Ecto neural progenitor cell (in vitro differentiated cells): ENCODE measurements around the gene CAMSAP1.

Experiments used
- DNase-seq: peaks from one replicate; pipeline ENCODE4 v3.0.0-alpha.2; 2018; ENCODE audit warnings: low spot score

Gene CAMSAP1

DNA sequence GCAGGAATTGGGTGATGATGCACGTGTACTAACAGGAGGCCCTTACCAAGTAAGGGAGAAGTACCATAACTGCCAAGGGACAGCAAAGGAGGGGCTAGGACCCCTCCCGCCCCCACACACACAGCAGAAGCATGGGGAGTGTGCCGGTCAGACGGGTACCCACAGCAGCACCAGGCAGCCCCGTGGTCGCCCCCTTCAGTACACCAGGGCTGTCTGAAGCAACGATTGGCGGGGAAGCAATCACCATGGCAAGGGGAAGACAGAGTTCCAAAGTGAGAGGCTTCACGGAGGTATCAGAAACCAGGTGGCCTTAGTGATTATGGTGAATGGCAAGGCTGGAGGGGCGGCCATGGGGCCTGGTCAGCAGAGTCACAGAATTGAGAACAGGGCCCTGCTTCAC, 72.2 kb downstream of the CAMSAP1 start:
- DNase-seq: peak; percentile 38

- DNase-seq: no peak
These were observed 73.5 kb downstream of the CAMSAP1 start for GRCh38 chr9:135833864-135834263.

GRCh38 chr9:135830496-135830895, 76.8 kb downstream of the CAMSAP1 start:
- DNase-seq: no peak

DNA sequence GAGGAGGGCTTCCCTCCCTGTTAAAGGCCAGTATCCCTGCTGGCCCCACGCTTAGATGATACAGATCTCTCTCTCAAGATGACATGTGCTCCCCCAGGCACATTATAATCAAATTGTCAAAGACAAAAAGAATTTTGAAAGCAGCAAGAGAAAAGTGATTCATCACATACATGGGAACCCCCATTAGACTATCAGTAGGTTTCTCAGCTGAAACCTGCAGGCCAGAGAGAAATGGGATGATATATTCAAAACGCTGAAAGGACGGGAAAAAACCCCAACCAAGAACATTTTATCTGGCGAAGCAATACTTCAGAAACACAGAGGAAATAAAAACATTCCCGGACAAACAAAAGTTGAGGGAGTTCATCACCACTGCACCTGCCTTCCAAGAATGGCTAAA, 78.7 kb downstream of the CAMSAP1 start:
- no peak for DNase-seq

DNA sequence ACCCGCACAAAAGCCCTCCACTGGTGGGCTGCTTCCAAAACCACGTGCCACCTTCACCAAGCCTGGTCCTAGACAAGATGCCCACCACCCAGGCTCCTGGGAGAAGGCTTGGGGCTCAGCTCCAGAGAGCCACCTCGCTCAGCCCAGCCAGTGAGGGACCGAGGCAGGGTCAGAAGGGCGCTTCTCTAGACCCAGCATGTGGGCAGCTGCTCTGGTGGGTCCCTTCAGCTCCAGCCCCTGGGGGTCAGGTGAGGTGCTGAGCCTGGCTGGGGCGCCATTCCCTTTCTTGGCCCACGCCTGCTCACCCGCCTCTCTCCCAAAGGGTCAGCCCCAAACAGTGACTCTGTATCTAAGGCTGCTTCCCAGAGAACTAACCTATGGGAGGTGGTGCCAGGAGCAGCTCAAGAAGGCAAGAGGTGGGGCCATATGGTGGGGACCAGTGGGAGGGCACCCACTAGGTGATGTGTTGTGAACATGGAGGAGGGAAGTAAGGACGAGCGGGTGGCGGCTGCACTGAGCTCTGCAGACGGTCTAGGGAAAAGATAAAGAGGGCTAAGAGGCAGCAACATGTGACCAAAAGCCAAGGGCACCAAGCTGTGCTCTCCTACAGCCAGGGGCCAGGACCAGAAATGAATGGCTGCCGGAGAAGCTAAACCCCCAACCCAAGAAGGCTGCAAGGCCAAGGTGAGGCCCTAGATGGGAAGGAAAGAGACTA, 79.3 kb downstream of the CAMSAP1 start:
- DNase-seq: no peak

DNA sequence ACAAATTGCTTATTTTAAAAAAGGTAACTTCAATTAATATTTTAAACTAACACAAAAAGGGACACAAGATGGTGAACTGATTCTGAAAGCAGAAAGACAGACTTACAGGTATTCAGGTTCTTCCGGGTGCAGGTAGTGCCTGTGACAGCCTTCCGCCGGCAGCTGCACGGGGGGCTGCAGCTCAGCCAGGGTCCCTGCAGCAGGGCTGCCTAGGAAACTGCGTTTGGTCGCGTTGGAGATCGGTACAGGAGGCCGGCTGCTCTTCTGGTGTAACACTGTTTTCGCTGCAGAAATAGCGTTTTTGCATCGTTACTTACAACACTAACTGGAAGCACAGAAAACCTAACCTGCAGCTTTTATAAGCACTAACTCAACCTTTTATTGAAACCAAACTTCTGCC, 80.0 kb downstream of the CAMSAP1 start:
- DNase-seq: no peak

- DNase-seq: no peak
These were observed 81.2 kb downstream of the CAMSAP1 start for GRCh38 chr9:135826188-135826545.

- no peak for DNase-seq
These were observed 81.7 kb downstream of the CAMSAP1 start for GRCh38 chr9:135825435-135826187.

GRCh38 chr9:135823036-135823435, 84.3 kb downstream of the CAMSAP1 start:
- no peak for DNase-seq

DNA sequence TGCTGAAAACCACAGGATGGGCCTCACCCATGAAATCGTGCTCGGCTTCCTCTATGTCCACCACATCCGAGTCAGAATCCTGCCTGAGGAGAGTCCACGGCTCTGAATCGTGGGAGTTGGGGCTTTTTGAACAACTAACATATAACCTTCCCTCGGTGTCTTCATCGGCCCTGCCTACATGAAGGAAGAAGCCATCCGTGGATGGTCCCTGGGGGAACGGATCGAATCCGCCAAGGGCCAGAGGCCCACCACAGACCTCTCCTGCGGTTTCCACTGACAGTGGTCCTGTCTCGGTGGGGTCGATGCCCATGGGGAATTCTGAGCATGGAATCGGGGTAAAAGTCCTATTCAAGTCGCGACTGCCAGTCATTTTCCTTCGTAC, 85.0 kb downstream of the CAMSAP1 start:
- DNase-seq: no peak

- no peak for DNase-seq
These were observed 85.5 kb downstream of the CAMSAP1 start for GRCh38 chr9:135821733-135822373.

DNA sequence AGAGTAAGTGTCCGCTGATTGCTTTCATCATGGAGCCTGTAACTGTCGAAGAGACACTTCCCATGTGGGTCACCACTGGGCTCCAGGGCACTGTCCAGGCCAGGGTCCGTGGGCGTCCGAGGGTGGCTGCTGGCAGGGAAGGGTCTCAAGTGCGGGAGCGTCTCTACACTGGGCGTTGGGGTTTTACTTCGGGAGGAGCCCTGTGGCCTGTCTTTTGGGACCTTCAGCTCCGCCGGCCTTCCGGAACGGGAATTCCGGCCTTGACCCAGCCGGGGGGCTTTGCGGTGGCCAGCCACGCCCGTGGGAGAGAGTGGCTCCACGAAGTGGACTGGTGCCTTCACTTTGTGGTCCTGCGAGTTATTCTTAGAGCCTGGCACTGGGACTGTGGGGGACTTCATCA, 86.2 kb downstream of the CAMSAP1 start:
- DNase-seq: no peak

DNA sequence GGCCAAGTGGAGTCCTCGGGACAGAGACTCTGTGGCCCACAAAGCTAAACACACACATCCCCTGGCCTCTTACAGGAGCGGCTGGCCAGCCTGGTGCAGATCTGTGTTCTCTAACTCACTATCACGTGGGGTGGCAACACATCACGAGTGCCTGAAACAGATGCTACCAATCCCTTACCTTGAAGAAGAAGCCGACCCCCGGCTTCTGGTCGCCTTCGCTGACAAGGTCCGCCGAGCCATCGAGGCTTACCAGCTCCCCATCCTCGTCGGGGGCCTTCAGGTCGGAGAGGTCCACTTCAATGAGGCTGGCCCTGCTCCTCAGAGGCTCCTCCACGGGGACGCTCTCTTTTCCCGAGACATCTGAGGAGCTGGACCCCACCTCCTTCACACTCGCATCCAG, 86.7 kb downstream of the CAMSAP1 start:
- DNase-seq: no peak

GRCh38 chr9:135819905-135820304, 87.4 kb downstream of the CAMSAP1 start:
- no peak for DNase-seq

DNA sequence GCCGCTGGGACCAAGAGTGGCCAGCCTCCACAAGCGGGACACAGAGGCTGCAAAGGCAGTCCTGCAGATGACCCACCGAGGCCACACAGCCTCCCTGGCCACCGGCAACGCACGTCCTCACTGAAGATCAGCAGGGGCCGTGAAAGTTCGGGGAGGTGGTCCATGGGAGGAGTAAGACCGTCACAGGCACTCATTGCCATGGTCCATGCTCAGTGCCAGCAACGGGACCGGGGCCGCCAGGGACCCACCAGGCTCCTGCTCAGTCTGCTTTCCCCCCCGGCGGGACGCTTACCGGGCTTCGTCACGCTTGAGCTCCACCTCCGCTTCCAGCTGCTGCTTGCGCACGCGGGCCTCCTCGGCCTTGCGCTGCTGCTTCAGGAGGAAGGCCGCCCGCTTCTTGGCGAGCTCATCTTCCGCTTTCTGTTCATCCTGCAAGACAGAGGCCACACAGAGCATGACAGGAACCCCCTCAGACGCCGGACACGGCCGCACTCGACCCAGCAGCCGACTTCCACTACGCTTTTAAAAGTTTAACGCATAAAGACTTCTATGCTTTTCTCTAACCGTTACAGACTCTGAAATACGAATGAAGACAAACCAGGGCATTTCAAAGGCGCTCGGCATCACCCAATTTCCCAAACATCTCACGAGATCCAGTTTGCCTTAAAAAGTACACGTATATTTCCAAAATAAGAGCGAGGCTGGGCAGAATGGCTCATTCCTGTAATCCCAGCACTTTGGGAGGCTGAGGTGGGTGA, 88.4 kb downstream of the CAMSAP1 start:
- DNase-seq: no peak

- DNase-seq: no peak
These were observed 89.2 kb downstream of the CAMSAP1 start for GRCh38 chr9:135817951-135818717.

GRCh38 chr9:135816651-135816970, 90.7 kb downstream of the CAMSAP1 start:
- no peak for DNase-seq

GRCh38 chr9:135815830-135816650, 91.3 kb downstream of the CAMSAP1 start:
- DNase-seq: no peak

DNA sequence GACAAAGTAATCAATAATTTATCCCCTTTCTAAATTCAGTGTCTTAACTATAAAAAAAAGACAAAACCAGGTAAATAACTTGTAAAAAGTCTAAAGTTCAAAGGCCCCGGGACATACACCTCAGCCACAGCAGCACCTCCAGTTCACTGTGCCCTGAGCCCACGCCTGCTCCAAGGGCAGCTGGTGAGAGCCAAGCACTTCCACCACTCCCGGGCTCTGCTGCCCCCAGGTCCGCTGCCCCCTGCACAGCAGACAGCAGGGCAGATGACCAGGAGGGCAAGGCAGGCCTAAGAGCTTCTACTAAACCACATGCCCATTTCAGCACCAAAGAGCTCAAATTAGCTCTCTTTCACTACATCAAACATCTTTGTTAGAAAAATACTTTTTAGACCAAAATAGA, 91.9 kb downstream of the CAMSAP1 start:
- DNase-seq: no peak

DNA sequence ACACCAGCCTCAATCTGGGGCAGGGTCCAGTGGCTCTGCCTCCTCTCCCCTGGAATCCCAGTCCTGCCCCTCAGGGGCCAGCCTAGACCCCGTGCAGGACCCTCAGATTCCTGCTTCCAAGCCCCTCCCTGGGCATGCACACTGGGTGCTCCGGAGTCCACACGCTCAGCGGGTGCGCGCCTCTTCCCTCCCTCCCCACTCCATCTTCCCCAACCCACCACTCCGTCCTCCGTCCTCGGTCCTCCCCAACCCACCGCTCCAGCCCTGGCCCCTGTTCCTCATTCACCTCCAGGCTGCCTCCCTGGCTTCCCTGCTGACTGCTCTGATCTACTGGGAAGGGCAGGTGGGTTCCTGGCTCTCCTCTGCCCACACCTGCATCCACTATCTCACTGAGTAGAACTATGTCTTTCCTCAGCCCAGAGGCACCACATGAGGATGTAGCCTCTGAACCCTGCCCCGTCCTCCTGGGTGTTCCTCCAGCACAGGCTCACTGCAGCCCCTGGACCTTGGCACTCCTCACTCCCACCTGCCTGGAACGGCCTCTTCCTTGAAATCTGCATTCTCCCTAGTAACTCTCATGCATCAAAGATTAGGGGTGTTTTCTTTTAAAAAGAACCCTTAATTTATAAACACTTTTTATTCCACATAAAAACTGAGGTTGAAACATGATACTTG, 92.8 kb downstream of the CAMSAP1 start:
- DNase-seq: no peak
